Activated CD8-positive, alpha-beta memory T cell treated with anti-CD3 and anti-CD28 coated beads, Interleukin-2, amount 50 U/mL, for 48 hours (primary cell): Measurements from ENCODE around the gene RAB14.
A peak's percentile ranks its signal among the peaks of the same experiment; 100 is the strongest.

ENCODE experiments used
- DNase-seq: peaks from one replicate; pipeline ENCODE4 v3.0.0-alpha.2; 2020

The RAB14 gene

DNA sequence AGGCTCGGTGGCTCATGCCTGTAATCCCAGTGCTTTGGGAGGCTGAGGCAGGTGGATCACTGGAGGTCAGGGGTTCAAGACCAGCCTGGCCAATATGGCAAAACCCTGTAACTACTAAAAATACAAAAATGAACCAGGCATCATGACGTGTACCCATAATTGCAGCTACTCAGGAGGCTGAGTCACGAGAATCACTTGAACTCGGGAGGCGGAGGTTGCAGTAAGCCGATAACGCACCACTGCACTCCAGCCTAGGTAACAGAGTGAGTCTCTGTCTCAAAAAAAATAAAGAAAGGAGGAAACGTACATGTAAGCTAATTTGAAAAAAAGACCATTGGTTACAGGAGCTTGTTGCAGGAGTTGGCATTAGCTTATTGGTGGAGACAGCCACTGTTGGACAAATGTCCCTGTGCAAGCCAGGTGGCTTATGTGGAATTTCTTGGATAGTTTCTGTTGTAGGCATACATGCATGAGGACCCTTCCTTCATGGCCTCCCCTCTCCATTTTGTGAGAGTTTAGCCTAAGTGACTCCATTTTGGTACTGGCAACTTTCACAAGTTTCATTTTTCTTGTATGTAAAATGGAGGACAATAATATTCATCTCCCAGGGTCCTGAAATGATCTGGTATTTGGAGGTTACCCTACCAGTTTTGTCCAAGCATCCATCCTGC, 16.8 kb upstream of the RAB14 start:
- DNase-seq = no peak

DNA sequence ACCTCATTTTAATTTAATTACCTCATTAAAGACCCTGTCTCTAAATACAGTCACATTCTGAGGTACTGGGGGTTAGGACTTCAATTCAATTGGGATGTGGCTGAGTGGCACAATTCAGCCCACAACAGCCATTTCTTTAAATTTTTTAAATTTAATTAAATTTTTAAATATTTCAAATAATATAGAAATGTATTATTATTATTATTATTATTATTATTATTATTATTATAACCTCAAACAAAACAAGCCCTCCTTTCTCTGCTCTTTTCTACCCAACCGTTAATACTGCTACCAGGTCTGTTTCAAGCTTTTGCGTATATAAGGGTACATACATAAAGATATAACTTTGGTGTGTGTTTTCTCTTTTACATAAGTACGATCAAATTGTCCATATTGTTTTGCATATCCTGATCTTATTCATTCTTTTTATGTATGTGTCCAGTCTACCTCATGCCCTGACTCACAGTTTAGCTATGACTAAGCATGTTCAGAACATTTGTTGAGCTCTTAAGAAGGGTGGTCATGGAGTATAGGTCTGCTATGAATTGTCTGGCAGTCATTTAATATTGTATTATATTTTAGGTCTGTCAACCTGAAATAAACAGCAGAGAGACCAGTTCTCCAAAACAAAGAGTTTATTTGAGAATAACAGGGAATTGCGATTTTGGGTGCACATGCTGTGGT, 16.1 kb upstream of the RAB14 start:
- DNase-seq = no peak

DNA sequence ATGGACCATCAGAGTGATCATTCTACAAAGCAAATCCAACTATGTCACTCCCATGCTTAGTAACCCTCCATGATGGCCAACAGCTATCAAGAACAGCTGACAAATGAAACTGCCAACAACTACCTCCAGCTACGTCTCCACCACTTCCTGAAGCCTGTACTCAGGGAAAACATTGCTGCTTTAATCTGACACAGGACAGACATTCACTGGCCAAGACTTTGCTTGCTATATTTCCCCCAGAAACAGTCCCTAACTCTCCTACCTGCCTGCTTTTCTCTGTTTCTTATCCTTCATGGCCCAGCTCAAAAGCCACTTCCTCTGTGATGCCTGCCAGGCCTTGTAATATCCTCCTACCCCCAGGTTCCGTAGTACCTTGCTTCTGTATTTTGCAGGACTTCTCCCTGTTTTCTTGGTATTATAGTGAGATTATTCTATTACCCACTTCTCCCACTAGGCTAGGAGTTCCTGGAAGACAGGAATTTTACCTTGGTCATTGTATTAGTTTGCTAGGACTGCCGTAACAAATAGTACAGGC, 14.7 kb upstream of the RAB14 start:
- DNase-seq = no peak

DNA sequence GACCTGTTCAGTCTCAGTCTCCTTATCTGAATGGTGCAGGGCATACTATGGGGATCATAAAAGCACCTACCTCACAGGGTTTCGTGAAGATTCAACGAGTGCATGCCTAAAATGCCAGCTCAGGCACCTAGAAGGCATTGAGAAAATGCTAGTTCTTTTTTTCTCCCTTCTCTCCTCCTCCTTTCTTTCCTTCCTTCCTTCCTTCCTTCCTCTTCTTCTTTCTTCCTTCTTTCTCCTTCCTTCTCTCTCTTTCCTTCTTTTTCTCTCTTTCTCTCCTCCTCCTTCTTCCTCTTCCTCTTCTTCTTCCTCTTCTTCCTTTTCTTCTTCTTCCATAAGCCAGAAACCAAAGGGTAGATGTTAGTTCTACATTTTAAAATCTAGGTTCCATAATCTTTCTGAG, 12.3 kb upstream of the RAB14 start:
- no peak for DNase-seq

DNA sequence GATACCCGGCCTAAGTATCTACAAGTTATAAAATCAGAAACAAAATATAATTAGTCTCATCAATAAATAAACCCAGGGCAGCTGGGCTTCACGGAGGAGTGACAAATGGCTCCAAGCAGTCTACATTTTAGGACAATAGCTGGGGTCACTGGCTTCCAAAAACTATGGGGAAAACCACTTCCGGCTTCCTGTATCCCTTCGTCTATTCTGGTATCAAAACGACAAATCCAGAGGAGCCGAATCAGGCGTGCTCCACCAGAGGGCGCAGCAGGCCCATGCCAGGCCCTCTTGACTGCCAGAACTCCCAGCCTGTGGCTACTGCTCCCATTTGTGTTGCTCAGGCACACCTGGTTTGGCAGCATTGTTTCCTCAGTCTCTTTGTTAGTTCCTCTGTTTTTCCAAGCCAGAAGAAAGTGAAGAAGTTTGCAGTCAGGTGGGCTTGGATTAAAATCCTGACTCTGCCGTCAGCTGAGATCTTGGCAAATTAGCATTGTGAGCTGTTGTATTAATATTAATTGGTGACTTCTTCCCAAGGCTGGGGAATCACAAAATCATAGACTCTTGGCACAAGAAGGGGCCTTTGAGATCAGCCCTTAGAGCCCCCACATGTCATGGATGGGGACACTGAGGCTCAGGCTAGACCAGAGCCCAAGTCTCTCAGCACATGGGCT, 11.6 kb upstream of the RAB14 start:
- peak; percentile 86 for DNase-seq

DNA sequence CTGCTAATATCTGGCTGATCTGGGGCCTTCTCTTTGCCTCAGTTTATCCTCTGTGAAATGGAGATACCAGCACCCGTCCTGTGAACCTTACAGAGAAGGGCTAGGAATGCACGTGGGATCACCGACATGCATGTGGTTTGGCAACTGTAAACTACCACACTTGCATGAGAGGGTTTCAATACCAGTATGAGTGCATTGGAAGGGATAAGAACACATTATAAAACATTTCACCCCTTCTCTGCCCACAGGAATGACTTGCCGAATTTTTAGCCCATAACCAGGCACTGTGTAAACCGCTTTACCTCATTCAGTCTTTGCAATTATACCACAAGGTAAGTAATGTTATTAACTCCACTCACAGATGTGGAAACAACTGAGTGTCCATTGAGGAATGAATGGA, 8.9 kb upstream of the RAB14 start:
- no peak for DNase-seq

DNA sequence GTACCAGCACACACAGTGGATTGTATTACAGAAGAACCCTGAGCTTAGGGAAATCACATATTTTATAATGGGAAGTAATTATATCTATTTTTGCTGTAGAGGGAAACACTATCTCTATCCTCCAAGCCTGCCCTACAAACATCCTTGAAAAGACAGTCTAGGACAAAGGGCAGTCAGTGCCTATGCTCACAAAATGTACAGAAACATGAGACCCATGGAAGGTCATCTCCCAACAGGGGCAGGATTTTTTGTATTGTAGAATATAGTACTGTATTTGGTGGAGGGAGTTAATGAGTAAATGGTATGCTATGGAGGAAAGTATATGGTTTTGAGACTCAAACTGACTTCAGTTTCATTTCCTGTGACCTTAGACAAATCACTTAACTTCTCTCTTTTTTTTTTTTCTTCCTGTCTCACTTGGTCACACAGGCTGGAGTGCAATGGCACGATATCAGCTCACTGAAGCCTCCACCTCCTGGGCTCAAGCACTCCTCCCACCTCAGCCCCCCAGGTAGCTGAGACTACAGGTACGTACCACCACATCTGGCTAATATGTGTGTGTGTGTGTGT, 5.8 kb upstream of the RAB14 start:
- DNase-seq = no peak

DNA sequence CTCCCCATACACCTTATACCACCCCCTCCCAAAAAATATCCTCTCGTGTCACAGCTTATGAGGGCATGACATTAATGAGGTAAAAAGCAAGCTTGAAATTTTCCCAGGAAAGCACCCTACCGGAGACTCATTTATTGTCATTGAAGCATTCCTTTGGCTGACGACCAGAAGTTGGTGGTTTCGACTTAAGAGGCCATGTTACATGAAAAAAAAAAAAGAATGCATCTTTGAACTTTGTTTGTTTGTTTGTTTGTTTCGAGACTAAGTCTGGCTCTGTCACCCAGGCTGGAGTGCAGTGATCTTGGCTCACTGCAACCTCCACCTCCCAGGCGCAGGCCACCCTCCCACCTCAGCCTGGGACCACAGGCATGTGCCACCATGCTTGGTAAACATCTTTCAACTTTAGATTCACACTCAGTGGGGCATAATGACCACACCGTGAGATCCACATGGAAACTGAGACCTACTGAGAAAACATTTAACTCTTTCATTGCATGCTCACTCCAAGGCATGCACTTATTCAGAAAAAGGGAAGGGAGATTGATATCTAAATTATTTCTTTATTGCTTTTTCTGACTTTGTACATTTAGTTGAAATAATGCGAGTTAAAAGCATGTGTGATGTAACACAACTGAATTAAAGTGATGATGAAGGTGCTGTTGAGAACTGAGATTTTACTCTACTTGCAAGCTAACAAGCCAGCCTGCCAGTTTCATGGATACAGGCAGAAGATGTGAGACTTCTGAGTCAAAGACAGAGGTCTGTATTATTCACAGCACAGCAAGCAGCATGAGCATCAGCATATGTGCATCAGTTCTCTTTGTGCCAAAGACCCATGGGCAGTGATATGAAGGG, 5.1 kb upstream of the RAB14 start:
- no peak for DNase-seq

DNA sequence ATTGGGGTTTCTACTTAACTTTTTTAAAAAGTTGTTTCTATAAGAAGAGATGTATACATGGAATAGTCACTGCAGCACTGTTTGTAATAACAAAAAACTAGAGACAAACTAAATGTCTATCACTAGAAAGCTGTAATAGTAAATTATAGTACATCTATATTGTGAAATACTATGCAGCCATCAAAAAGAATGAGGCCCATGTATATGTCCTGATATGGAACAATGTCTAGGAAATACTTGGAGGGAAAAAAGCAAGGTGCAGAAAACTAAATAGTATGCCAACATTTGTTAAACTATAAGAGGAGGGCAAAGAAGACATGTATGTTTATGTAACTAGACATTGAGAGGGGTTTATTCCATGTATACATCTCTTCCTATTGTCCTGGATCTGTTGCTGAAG, 2.9 kb upstream of the RAB14 start:
- no peak for DNase-seq

DNA sequence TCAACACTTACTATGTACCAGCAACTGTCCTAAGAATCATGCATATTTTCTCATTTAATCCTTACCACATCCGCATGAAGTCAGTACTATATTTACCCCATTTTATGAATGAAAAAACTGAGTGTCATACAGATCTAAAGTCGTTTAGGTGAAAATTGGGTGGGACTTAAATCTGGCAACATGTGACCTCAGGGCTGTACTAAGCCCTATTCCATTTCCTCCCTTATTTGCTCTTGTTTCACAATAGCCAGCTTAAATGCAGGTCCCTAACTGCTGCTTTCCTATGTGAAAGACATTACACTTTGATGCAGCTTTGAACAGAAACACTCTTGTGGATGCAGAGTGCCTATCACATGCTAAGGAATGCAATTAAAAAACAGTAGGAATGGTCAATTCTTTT, 2.5 kb upstream of the RAB14 start:
- DNase-seq = no peak

DNA sequence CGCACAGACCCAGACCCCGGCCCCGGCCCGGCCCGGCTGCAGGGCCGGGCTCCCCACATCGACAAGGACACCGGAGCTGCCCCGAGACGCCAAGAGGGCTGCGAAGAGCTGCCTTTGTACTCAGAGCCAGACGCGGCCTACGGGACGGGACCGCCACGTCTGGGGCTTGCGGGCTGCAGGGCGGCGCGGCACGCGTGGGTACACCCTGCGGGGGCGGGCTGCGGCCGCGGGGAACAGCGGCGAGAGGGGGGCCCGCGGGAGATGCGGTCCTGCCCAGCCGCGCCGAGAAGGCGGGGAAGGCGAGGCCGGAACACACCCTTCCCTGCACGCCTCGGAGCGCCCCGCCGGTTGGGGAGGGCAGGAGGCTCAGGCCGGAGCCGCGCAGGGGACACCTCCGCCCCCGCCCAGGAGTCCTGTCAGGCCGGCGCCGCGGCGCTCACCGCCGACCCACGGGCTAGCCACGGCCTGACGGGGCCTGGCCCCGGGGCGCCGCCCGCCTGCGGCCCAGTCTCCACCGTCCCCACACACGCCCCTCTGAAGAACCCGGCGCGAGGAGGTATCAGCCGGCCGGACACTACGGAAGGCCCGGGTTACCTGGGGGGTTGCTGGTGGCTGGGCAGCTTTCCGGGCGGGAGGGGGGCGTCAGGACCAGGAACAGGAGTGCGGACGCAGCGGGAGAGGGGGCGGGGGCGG, 478 bp downstream of the RAB14 start:
- peak; percentile 71 for DNase-seq

DNA sequence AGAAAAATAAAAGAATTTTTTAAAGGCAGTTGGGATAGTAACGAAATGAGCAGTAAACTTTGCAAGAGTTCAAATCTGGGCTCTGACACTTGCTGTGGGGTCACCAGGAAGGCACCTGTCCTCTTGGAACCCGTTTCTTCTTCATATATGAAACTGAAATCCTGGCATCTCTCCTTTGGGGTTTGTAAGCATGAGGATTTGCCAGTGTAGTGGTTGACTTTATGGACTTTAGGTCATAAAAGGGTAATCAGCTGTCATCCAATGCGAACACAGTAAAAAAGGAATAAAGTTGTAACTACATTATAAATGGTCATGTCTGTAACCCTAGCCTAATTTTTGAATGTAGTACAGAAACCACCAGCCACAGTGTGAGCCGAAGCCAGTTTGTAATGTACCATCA, 1.3 kb downstream of the RAB14 start:
- DNase-seq = no peak

DNA sequence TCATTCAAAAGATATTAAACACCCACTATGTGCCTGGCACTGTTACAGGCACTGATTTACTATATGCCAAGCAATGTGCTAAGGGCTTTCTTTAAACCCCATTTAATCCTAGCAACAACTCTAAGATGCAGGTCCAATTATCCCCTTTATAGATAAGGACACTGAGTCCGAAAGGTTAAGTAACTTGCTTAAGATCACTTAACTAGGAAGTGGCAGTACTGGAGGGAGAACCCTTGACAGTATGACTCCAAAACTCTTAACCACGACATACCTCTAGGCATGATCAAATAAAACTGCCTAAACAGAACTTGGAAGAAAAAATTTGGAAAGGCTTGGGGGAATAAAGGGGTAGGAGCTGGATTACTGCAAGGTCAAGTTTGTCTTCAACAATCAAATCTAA, 1.7 kb downstream of the RAB14 start:
- no peak for DNase-seq

DNA sequence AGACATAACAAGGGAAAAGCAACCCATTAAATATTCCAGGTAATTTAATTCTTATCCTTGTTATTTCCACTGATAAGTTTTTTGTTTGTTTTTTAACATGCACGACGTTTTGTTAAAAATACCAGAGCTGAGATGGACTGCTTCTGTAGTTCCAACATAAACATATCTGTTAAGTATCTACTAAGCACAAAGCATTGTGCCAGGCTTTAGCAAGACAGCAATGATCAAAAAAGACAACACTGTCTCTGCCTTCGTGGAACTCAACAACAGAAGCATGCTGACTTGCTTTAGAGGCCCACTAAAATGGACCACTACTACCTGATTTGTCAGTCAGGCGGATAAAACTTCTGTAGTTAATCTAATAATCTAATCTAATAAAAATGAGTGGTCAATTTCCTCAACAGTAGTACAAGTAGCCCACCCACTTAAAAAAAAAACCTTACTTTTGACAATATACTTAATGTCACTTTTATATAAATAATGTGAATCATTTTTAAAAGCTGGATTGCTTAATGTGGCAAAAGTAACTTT, 3.1 kb downstream of the RAB14 start:
- no peak for DNase-seq

DNA sequence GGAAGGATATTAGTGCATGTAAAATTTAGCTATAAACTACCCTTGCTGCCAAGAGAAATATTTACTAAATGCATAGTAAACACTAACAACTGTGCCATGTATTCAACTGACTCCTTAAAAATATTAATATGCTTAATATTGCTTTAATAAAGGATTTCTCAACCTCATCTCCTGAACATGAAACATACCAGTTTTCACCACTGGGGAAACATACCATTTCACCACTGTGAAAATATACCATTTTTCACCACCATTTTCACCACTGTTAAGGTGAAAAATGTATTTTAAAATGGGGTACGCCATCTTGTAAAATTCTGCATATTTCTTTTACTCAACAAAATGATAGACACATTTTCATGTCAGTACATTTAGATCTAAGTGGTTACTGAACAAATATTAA, 4.5 kb downstream of the RAB14 start:
- no peak for DNase-seq

DNA sequence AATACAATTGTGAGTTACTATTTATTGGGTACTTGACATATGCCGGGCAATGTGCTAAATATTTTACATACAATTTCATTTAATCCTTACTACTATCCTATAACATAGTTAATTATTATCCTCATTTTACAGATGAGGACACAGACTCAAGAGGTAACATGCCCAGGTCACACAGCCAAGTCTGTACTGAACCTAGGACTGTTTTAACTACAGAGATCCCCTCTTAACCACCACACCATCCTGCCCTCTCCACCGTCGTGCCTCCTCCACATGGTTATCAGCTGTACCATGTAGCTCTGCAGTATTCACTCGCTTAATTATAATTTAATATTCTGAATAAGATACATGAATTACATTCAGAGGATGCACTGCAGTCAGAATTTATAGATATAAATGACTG, 5.3 kb downstream of the RAB14 start:
- no peak for DNase-seq

DNA sequence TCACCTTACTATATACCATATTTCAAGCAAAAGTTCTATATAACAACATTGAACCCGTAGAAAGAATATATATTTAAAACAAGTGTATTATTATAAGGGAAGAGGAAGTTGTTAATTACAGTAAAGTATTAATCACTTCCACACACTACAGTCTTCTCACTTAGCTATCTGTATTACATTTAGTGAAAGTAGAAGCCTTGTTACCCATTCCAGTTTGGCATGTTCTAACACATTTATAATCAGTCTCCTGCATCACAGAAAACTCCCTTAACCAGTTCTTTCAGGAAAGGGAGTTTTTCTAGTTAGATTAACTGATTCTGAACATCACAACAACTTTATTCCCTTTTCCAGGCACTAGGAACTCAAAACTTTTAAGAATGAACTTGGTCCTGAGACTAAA, 6.9 kb downstream of the RAB14 start:
- no peak for DNase-seq

DNA sequence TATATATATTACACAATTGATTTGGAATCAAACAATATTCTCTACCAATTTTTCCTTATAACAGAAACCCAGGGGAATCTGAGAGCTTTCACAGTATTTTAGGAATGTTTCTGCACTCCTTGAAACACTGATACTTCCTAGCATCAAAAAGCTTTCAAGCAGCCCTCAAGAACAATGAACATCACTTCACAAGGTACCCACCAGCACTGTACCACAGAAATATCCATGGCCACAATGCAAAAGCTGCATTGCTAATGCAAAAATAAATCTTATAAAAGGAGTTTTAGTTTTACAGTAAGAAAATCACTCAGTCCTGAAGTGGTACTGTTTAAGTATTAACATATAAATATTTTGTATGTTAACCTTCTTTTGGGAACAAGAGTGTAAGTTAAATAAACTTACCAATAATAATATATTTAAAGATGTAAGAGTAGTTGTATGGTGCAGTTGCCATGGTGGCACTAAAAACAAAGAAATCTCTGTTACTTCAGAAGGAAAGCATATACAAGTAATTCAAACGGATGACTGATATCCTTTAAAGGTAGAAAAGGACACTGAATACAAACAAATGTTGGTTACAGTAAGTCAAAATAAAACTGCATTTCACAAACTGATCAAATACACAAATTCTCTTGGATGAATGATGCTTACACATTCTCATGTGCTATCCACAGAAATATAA, 8.6 kb downstream of the RAB14 start:
- no peak for DNase-seq

DNA sequence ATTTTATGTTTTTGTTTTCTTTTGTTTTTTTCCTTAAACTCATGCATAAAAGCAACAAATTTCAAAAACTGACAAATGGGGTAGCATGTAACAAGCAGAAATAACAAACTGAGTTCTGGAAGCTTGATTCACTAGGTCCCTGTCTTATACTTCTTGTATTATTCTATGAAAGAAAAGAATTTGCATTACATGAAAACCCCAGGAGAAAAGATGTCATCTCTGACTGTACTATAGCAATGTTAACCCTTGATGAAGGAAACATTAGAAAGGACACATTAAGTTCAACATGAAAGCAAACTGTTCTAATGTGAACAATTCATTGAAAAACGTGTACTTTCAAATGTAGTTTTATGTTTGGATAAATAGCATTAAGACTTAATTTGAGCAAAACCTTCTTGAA, 9.2 kb downstream of the RAB14 start:
- no peak for DNase-seq

DNA sequence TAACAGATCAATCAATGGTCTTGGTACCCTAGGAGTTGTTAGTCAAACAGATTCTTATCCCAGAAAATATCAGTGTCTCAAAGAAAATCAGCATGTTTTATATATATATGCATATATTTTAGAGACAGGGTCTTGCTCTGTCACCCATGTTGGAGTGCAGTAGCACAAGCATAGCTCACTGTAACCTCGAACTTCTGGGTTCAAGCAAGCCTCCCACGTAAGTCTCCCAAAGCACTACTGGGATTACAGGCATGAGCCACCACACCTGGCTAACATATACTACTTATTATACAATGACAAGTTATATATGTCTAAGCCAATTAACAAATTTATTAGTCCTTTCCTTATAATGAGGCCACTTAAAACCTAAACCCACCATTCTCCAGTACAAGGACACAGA, 10.4 kb downstream of the RAB14 start:
- DNase-seq = no peak

DNA sequence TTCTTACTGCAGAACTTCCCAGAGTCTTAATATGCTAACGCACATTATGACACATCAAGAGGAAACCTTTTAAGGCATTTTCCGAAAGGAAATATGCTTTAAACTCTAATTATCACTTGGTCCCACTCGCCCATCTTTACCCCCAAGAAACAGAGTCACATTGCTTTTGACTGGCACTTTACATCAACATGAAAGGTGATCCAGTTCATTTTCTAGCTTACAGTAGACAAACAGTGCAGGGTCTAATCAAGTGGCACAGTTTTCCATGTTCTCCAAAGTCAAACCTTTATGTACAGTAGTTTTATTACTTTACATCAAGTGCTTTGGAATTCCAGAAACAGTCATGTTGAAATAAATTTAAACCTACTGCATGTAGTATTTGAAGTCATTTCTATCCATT, 12.0 kb downstream of the RAB14 start:
- DNase-seq = no peak
